MCF 10A (cell line): ENCODE results near the gene SLC35A5. TPM values are rescaled to one million over a fixed set of nuclear protein-coding genes. Genes with fewer than 3 reads are reported as not detected.

ENCODE experiments used
- BruUV-seq: library from RNA; stranded (reverse); fragments of 400-500 nt; replicated peaks from 2 replicates; lab custom pipeline; 2021; lab: Mats Ljungman, UMichigan
- CTCF ChIA-PET: fragments of 300-600 bp; sonication (Branson Sonifier 250); formaldehyde crosslinking; extraction: SDS; loops from one replicate; lab custom pipeline; 2021; ENCODE audit warnings: antibody characterized with exemption, inconsistent platforms; lab: Yijun Ruan, JAX
- POLR2A ChIA-PET: fragments of 300-600, 350-650 bp; sonication (Branson Sonifier 250); formaldehyde crosslinking; extraction: SDS; loops from one replicate; lab custom pipeline; 2020; ENCODE audit warnings: antibody characterized with exemption, inconsistent platforms; lab: Yijun Ruan, JAX
- DNase-seq: peaks from one replicate; pipeline ENCODE4 v3.0.0-alpha.2; 2018; ENCODE audit not compliant: unreplicated experiment
- H3K27ac Mint-ChIP-seq: one replicate; pipeline ENCODE4 v1.8.0; 2022; ENCODE audit warnings: mild to moderate bottlenecking, low read depth, mixed read lengths; ENCODE audit not compliant: unreplicated experiment
- H3K27me3 Mint-ChIP-seq: one replicate; pipeline ENCODE4 v1.8.0; 2022; ENCODE audit warnings: mixed read lengths; ENCODE audit not compliant: insufficient read depth, unreplicated experiment
- H3K36me3 Mint-ChIP-seq: one replicate; pipeline ENCODE4 v1.8.0; 2022; ENCODE audit warnings: mild to moderate bottlenecking, moderate library complexity, mixed read lengths; ENCODE audit not compliant: insufficient read depth, unreplicated experiment
- H3K4me1 Mint-ChIP-seq: one replicate; pipeline ENCODE4 v1.8.0; 2022; ENCODE audit warnings: mixed read lengths; ENCODE audit not compliant: insufficient read depth, unreplicated experiment
- H3K4me3 Mint-ChIP-seq: one replicate; pipeline ENCODE4 v1.8.0; 2022; ENCODE audit warnings: mild to moderate bottlenecking, moderate library complexity, mixed read lengths; ENCODE audit not compliant: unreplicated experiment
- H3K9me3 Mint-ChIP-seq: one replicate; pipeline ENCODE4 v1.8.0; 2022; ENCODE audit warnings: mixed read lengths; ENCODE audit not compliant: unreplicated experiment
- intact Hi-C: fragments of 100-400 bp; cut with micrococcal nuclease; formaldehyde crosslinking; loops from 2 replicates; pipeline ENCODE4 v1.14.1; 2022
- total RNA-seq: library from RNA; stranded (reverse); gene quantifications from 2 replicates; pipeline ENCODE4 v1.2.3, GENCODE V29; 2022
- TF ChIP-seq, protein P1 (sequence below): fragments of 200-600 bp; IDR thresholded peaks from one replicate; pipeline ENCODE4 v1.8.0; 2022; ENCODE audit warnings: antibody characterized with exemption, mild to moderate bottlenecking; ENCODE audit not compliant: unreplicated experiment

SLC35A5 gene
- total RNA-seq, 1 experiment from 2014 or later, result 26.7 TPM

DNA sequence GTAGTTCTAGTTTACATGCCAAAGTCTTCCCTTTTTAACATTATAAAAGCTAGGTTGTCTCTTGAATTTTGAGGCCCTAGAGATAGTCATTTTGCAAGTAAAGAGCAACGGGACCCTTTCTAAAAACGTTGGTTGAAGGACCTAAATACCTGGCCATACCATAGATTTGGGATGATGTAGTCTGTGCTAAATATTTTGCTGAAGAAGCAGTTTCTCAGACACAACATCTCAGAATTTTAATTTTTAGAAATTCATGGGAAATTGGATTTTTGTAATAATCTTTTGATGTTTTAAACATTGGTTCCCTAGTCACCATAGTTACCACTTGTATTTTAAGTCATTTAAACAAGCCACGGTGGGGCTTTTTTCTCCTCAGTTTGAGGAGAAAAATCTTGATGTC is 21.3 kb downstream of the SLC35A5 start:
- CTCF ChIA-PET, result interaction anchor here (0.8 to 7.6 kb wide), 23 partner anchors 9 to 408 kb away, joined by 3 to 77 read pairs (median 5); partner anchors contain the start of genes ATG3, CCDC80, GTPBP8 and SLC35A5
- Mint-ChIP-seq H3K4me1 (no peaks in the 10 kb centered on the region), H3K9me3 (no peaks in the 10 kb centered on the region), H3K4me3 (no peak overlapping the region), H3K27ac (no peak overlapping the region), H3K27me3 (no peaks in the 10 kb centered on the region), H3K36me3 (peaks cover 49% of the 10 kb centered on the region)
- intact Hi-C loops, result loop anchor here (2.0 to 10.0 kb wide), 2 partner anchors 20 to 702 kb away; no protein-coding TSS in a partner anchor
- TSS peak; percentile 37 for BruUV-seq
- TF ChIP-seq, protein P1, sequence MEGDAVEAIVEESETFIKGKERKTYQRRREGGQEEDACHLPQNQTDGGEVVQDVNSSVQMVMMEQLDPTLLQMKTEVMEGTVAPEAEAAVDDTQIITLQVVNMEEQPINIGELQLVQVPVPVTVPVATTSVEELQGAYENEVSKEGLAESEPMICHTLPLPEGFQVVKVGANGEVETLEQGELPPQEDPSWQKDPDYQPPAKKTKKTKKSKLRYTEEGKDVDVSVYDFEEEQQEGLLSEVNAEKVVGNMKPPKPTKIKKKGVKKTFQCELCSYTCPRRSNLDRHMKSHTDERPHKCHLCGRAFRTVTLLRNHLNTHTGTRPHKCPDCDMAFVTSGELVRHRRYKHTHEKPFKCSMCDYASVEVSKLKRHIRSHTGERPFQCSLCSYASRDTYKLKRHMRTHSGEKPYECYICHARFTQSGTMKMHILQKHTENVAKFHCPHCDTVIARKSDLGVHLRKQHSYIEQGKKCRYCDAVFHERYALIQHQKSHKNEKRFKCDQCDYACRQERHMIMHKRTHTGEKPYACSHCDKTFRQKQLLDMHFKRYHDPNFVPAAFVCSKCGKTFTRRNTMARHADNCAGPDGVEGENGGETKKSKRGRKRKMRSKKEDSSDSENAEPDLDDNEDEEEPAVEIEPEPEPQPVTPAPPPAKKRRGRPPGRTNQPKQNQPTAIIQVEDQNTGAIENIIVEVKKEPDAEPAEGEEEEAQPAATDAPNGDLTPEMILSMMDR, result no peak
- POLR2A ChIA-PET, result interaction anchor here (0.6 to 1.8 kb wide), 10 partner anchors 21 to 1164 kb away, joined by 3 to 9 read pairs (median 4); partner anchors contain the start of genes ATG3, ATP6V1A and SLC35A5
- no peak for DNase-seq

- TF ChIP-seq, protein P1, result no peak
- no peaks in the 10 kb centered on the region for H3K27me3 Mint-ChIP-seq
- no peak overlapping the region for H3K4me3 Mint-ChIP-seq
- no peak for DNase-seq
- intact Hi-C loops, result loop anchor here (10.0 kb wide), 1 partner anchor 699 kb away; no protein-coding TSS in a partner anchor
- no peak overlapping the region for H3K27ac Mint-ChIP-seq
- H3K36me3 Mint-ChIP-seq, result peaks cover 46% of the 10 kb centered on the region
- ChIA-PET CTCF (interaction anchor here (1.4 kb wide), 1 partner anchor 393 kb away, joined by 4 read pairs; no protein-coding TSS in a partner anchor), POLR2A (interaction anchor here (1.4 kb wide), 1 partner anchor 15 kb away, joined by 6 read pairs; no protein-coding TSS in a partner anchor)
- no peaks in the 10 kb centered on the region for H3K4me1 Mint-ChIP-seq
- no TSS peak for BruUV-seq
- H3K9me3 Mint-ChIP-seq, result no peaks in the 10 kb centered on the region
Observed at GRCh38 chr3:112585782-112586181, 23.9 kb downstream of the SLC35A5 start.

DNA sequence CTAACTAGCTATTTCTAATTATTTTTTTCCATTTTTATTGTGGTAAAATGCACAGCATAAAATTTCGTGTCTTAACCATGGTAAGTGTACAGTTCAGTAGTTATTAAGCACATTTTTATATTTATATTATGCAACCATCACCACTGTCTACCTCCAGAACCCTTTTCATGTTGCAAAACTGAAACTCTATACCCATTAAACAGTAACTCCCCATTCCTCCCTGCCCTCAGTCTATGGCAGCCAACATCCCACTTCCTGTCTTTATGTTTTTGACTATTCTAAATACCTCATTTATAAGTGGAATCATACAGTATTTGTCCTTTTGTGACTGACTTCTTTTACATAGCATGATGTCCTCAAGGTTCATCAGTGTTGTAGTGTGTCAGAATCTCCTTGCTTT is 25.5 kb downstream of the SLC35A5 start:
- BruUV-seq, result no TSS peak
- POLR2A ChIA-PET, result interaction anchor here (1.4 kb wide), 2 partner anchors 9 to 13 kb away, joined by 3 to 6 read pairs; no protein-coding TSS in a partner anchor
- H3K27me3 Mint-ChIP-seq, result no peaks in the 10 kb centered on the region
- H3K9me3 Mint-ChIP-seq, result no peaks in the 10 kb centered on the region
- H3K4me1 Mint-ChIP-seq, result no peaks in the 10 kb centered on the region
- DNase-seq, result no peak
- H3K27ac Mint-ChIP-seq, result no peak overlapping the region
- CTCF ChIA-PET, result interaction anchor here (0.6 to 1.9 kb wide), 5 partner anchors 8 to 55 kb away, joined by 3 to 6 read pairs (median 3); no protein-coding TSS in a partner anchor
- intact Hi-C loops, result loop anchor here (10.0 kb wide), 1 partner anchor 697 kb away; no protein-coding TSS in a partner anchor
- TF ChIP-seq, protein P1, result no peak
- H3K36me3 Mint-ChIP-seq, result peaks cover 40% of the 10 kb centered on the region
- H3K4me3 Mint-ChIP-seq, result no peak overlapping the region

DNA sequence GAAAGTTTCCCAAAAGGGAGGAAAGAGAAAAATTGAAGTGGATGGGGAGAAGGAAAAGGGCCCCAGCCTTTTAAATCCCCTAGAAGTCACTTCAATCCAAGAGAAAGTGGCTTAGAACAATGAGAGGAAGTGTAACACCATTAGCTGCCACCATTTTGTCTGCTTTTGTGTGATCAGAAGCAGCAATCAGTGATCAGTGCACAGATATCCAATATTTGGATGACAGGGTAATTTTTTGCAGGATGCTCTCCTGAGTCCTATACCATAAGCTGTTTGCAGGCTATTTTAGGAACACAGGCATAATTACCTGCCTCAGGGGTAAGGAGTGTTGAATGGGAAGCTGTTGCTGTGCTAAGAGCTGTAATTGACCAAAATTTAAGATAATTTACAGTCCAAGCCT is 31.4 kb downstream of the SLC35A5 start:
- no peaks in the 10 kb centered on the region for H3K27me3 Mint-ChIP-seq
- intact Hi-C loops, result no loop called here
- TF ChIP-seq, protein P1, result no peak
- no peak for DNase-seq
- CTCF ChIA-PET, result interaction anchor here (4.1 kb wide), 1 partner anchor 11 kb away, joined by 14 read pairs; no protein-coding TSS in a partner anchor
- no TSS peak for BruUV-seq
- no peaks in the 10 kb centered on the region for H3K9me3 Mint-ChIP-seq
- no peak overlapping the region for H3K4me3 Mint-ChIP-seq
- H3K36me3 Mint-ChIP-seq, result peaks cover 22% of the 10 kb centered on the region
- no peak overlapping the region for H3K27ac Mint-ChIP-seq
- POLR2A ChIA-PET, result interaction anchor here (0.8 to 1.7 kb wide), 2 partner anchors 9 to 397 kb away, joined by 3 read pairs; no protein-coding TSS in a partner anchor
- H3K4me1 Mint-ChIP-seq, result no peaks in the 10 kb centered on the region
